Psoas muscle (tissue), 8 donors: ENCODE results near the gene SDCBP2. TPM values are rescaled to one million over a fixed set of nuclear protein-coding genes. Genes with fewer than 3 reads are reported as not detected.

Experiments
- ATAC-seq, 4 donors: fragments of 200-7000 bp; cut with Tn5 transposase; one replicate each; pipeline ENCODE4 v1.9.1; 2020; ENCODE audit warnings: moderate library complexity in 3 of 4, mild to moderate bottlenecking in 2 of 4
- DNase-seq, 2 donors: peaks; one replicate each; pipeline ENCODE4 v3.0.0-alpha.2; 2020
- H3K27ac ChIP-seq: fragments of 200-600 bp; one replicate; pipeline ENCODE4 v1.8.0; 2022
- H3K27me3 ChIP-seq, 3 donors: fragments of 200-600 bp in 1 of 3; one replicate each; pipeline versions ENCODE4 v1.6.1 to v1.8.0; 2013 to 2022; ENCODE audit warnings: low read length in 2 of 3, mild to moderate bottlenecking in 2 of 3, moderate library complexity in 1 of 3; ENCODE audit not compliant: insufficient read depth in 3 of 3
- H3K36me3 ChIP-seq, 2 donors: fragments of 200-600 bp in 1 of 2; one replicate each; pipeline versions ENCODE4 v1.6.1 to v1.8.0; 2013 to 2022; ENCODE audit warnings: low read depth in 1 of 2, mild to moderate bottlenecking in 1 of 2, moderate library complexity in 1 of 2; ENCODE audit not compliant: insufficient read depth in 1 of 2
- H3K4me1 ChIP-seq: fragments of 200-600 bp; one replicate; pipeline ENCODE4 v1.8.0; 2022
- H3K4me3 ChIP-seq: fragments of 200-600 bp; one replicate; pipeline ENCODE4 v1.8.0; 2022; ENCODE audit warnings: mild to moderate bottlenecking
- H3K9me3 ChIP-seq: fragments of 200-600 bp; one replicate; pipeline ENCODE4 v1.8.0; 2022
- CTCF ChIP-seq: fragments of 200-600 bp; IDR thresholded peaks from one replicate; pipeline ENCODE4 v1.8.0; 2022; ENCODE audit warnings: antibody characterized with exemption
- WGBS, 3 donors: extraction: QIAGEN DNeasy Blood & Tissue Kit; methylation state at CpG; one replicate each; pipeline versions ENCODE4 v1.1.6 to v1.1.7; 2013; 5-methylcytosine and 5-hydroxymethylcytosine counted together
- intact Hi-C, 2 donors: fragments of 100-400 bp; cut with DNase I; formaldehyde crosslinking; loops; one replicate each; pipeline versions ENCODE4 v1.11.0 to v1.14.2; 2022
- polyA plus RNA-seq, 3 donors: library from polyadenylated mRNA; stranded (reverse); fragments of 200-250 nt; gene quantifications; one replicate each; pipeline ENCODE4 v1.2.3, GENCODE V29; 2013
- total RNA-seq, 4 donors: library from RNA; stranded (reverse); fragmentation: NEBNext Ultra II Directional in 2 of 4; extraction: Animal tissue kit (Norgen Biotek cat#: 25700) in 2 of 4; gene quantifications; one replicate each; pipeline versions ENCODE4 v1.2.1 to v1.2.4, GENCODE V29; 2021 to 2023
- donor health status: healthy with polysubstance abuse.
- donor health status: DM: no; HTN: no; CAD: no; lungs with moderate emphysema.
- donor health status: Bipolar disorder and iron deficiency.
- donor health status: healthy.
- donor health status: DM: yes; HTN: yes; CAD: no.
- donor health status: DM: no; HTN: no; CAD: no.
- donor health status: DM: no; HTN: no; CAD: no.
- donor health status: DM: yes; HTN: yes; CAD: no.

SDCBP2 gene
- total and polyA plus RNA-seq, 7 donors: 1.6 to 10.5 (median 2.0) TPM

GRCh38 chr20:1337441-1337840 is 8.5 kb upstream of the SDCBP2 start:
- no peak for ATAC-seq
- TF ChIP-seq CTCF: no peak
- 47 to 68% (median 54%) methylated on average over 5 of the region's 5 CpGs for WGBS, 3 donors
- Histone ChIP-seq H3K4me3 (peak overlapping the region; percentile 23), H3K9me3 (no peaks in the 10 kb centered on the region), H3K27me3 (no peaks in the 10 kb centered on the region), H3K36me3 (no peaks in the 10 kb centered on the region), H3K27ac (peak overlapping the region; percentile 5), H3K4me1 (peaks cover 23% of the 10 kb centered on the region)
- no peak for DNase-seq
- intact Hi-C loops: loop anchor here (5.0 kb wide), 1 partner anchor 35 kb away; no protein-coding TSS in a partner anchor

GRCh38 chr20:1336699-1337367 is 7.9 kb upstream of the SDCBP2 start:
- 19 to 26% (median 20%) methylated on average over 14 of the region's 14 CpGs for whole genome bisulfite sequencing, 3 donors
- H3K4me3 ChIP-seq: peak overlapping the region; percentile 23
- peak overlapping the region; percentile 38 for H3K27ac ChIP-seq
- peak; percentile 74 to 89 (median 84) for ATAC-seq
- no peaks in the 10 kb centered on the region for H3K9me3 ChIP-seq
- DNase-seq: peak; percentile 77 to 85
- H3K36me3 ChIP-seq: no peaks in the 10 kb centered on the region
- H3K27me3 ChIP-seq: no peaks in the 10 kb centered on the region
- H3K4me1 ChIP-seq: peaks cover 23% of the 10 kb centered on the region
- no peak for TF ChIP-seq CTCF
- intact Hi-C loops: loop anchor here (5.0 kb wide), 1 partner anchor 35 kb away; no protein-coding TSS in a partner anchor

GRCh38 chr20:1335961-1336698 is 7.2 kb upstream of the SDCBP2 start:
- Histone ChIP-seq H3K36me3 (no peaks in the 10 kb centered on the region), H3K27ac (peak overlapping the region; percentile 38), H3K4me1 (peaks cover 23% of the 10 kb centered on the region), H3K4me3 (no peak overlapping the region), H3K9me3 (no peaks in the 10 kb centered on the region), H3K27me3 (no peaks in the 10 kb centered on the region)
- TF ChIP-seq CTCF: no peak
- DNase-seq (no peak), ATAC-seq (peak in 1 of 4 donors; percentile 19)
- WGBS, 3 donors: 46 to 56% (median 52%) methylated on average over 6 of the region's 6 CpGs
- intact Hi-C loops: loop anchor here (5.0 kb wide), 1 partner anchor 36 kb away; no protein-coding TSS in a partner anchor

GRCh38 chr20:1334761-1335160 is 5.8 kb upstream of the SDCBP2 start:
- no peaks in the 10 kb centered on the region for H3K36me3 ChIP-seq
- WGBS, 3 donors: 58 to 78% (median 67%) methylated on average over 3 of the region's 3 CpGs
- no peaks in the 10 kb centered on the region for H3K27me3 ChIP-seq
- H3K9me3 ChIP-seq: no peaks in the 10 kb centered on the region
- intact Hi-C loops: loop anchor here (5.0 kb wide), 1 partner anchor 38 kb away; no protein-coding TSS in a partner anchor
- H3K4me3 ChIP-seq: no peak overlapping the region
- no peak for DNase-seq
- peak in 2 of 4 donors; percentile 5 to 32 for ATAC-seq
- no peak overlapping the region for H3K27ac ChIP-seq
- H3K4me1 ChIP-seq: peaks cover 35% of the 10 kb centered on the region
- no peak for TF ChIP-seq CTCF
